Tibial nerve (tissue), 4 donors: ENCODE measurements around the gene SLC38A10. TPM values are rescaled to one million over a fixed set of nuclear protein-coding genes. Genes with fewer than 3 reads are reported as not detected.

ENCODE experiments used
- DNase-seq, 2 donors: peaks; one replicate each; pipeline ENCODE4 v3.0.0-alpha.2; 2019; ENCODE audit warnings: low spot score in 2 of 2
- H3K27ac ChIP-seq, 4 donors: fragments of 200-600 bp; sonication (generic) in 3 of 4; one replicate each; pipeline ENCODE4 v1.5.1; 2017 to 2019; ENCODE audit warnings: mild to moderate bottlenecking in 1 of 4
- H3K27me3 ChIP-seq, 2 donors: fragments of 200-600 bp; sonication (generic) in 1 of 2; one replicate each; pipeline versions ENCODE4 v1.5.1 to v1.6.0; 2017 to 2019
- H3K36me3 ChIP-seq, 3 donors: fragments of 200-600 bp; sonication (generic); one replicate each; pipeline ENCODE4 v1.5.1; 2018 to 2019
- H3K4me1 ChIP-seq, 4 donors: fragments of 200-600 bp; sonication (generic) in 3 of 4; one replicate each; pipeline ENCODE4 v1.5.1; 2017 to 2019
- H3K4me3 ChIP-seq, 4 donors: fragments of 200-600 bp; sonication (generic) in 3 of 4; one replicate each; pipeline ENCODE4 v1.5.1; 2017 to 2019; ENCODE audit warnings: mild to moderate bottlenecking in 1 of 4, moderate library complexity in 1 of 4
- H3K9me3 ChIP-seq, 4 donors: fragments of 200-600 bp; sonication (generic) in 3 of 4; one replicate each; pipeline ENCODE4 v1.5.1; 2017 to 2019
- CTCF ChIP-seq, 5 experiments: fragments of 200-600 bp in 3 of 5; fragments of 450-650 bp in 2 of 5; sonication (generic) in 3 of 5; IDR thresholded peaks; one replicate each; pipeline ENCODE4 v1.5.1; 2016 to 2019; ENCODE audit warnings: antibody characterized with exemption in 5 of 5, mild to moderate bottlenecking in 3 of 5, moderate library complexity in 2 of 5
- EP300 ChIP-seq, 2 donors: sonication (generic); formaldehyde crosslinking; IDR thresholded peaks; one replicate each; pipeline ENCODE4 v1.6.1; 2017; ENCODE audit warnings: antibody characterized with exemption in 2 of 2, mild to moderate bottlenecking in 1 of 2
- POLR2A ChIP-seq, 2 donors: fragments of 450-650 bp; IDR thresholded peaks; one replicate each; pipeline ENCODE4 v1.6.1; 2017; ENCODE audit warnings: antibody characterized with exemption in 2 of 2, mild to moderate bottlenecking in 2 of 2, moderate library complexity in 2 of 2
- WGBS, 2 donors: methylation state at CpG; one replicate each; pipeline ENCODE4 v1.1.5; 2018; 5-methylcytosine and 5-hydroxymethylcytosine counted together
- total RNA-seq, 4 donors: library from RNA; depleted of rRNA; stranded (reverse); fragments of >200 nt; gene quantifications; one replicate each; pipeline ENCODE4 v1.1.0, GENCODE V29; 2016

The SLC38A10 gene
- total RNA-seq, 4 donors from 2014 or later = 80.0 to 149 (median 123) TPM

- 41 to 45% methylated on average over 12 of the region's 12 CpGs for WGBS, 2 donors
- Histone ChIP-seq H3K27ac (peak overlapping the region; percentile 59 to 84 (median 68)), H3K4me3 (peak overlapping the region in 3 of 4 donors; percentile 27 to 50 (median 45)), H3K27me3 (no peaks in the 10 kb centered on the region), H3K36me3 (peaks cover 0 to 71% (median 0%) of the 10 kb centered on the region in 3 donors), H3K9me3 (no peaks in the 10 kb centered on the region), H3K4me1 (peaks cover 0 to 34% (median 19%) of the 10 kb centered on the region in 4 donors)
- no peak for DNase-seq
- no peak for TF ChIP-seq POLR2A (IDR thresholded peaks at IDR 0.05)
- TF ChIP-seq CTCF (IDR thresholded peaks at IDR 0.05) = no peak
- TF ChIP-seq EP300 (IDR thresholded peaks at IDR 0.05) = no peak
Observed at GRCh38 chr17:81285894-81286293, 9.2 kb downstream of the SLC38A10 start.

GRCh38 chr17:81285179-81285878 is 9.8 kb downstream of the SLC38A10 start:
- DNase-seq = peak; percentile 58 to 59
- Histone ChIP-seq H3K27me3 (no peaks in the 10 kb centered on the region), H3K27ac (peak overlapping the region; percentile 59 to 84 (median 68)), H3K4me1 (peaks cover 0 to 34% (median 19%) of the 10 kb centered on the region in 4 donors), H3K9me3 (no peaks in the 10 kb centered on the region), H3K36me3 (peaks cover 0 to 71% (median 0%) of the 10 kb centered on the region in 3 donors), H3K4me3 (peak overlapping the region; percentile 24 to 50 (median 36))
- WGBS, 2 donors = 2 to 10% methylated on average over 31 to 37 of the region's 37 CpGs
- TF ChIP-seq EP300 (IDR thresholded peaks at IDR 0.05) (peak in 1 of 2 donors; percentile 77), POLR2A (IDR thresholded peaks at IDR 0.05) (no peak), CTCF (IDR thresholded peaks at IDR 0.05) (no peak)

GRCh38 chr17:81282876-81283275 is 12.2 kb downstream of the SLC38A10 start:
- 90 to 94% methylated on average over 12 to 15 of the region's 16 CpGs for WGBS, 2 donors
- TF ChIP-seq CTCF (IDR thresholded peaks at IDR 0.05) (no peak), POLR2A (IDR thresholded peaks at IDR 0.05) (no peak), EP300 (IDR thresholded peaks at IDR 0.05) (no peak)
- Histone ChIP-seq H3K9me3 (no peaks in the 10 kb centered on the region), H3K4me1 (peaks cover 0 to 34% (median 19%) of the 10 kb centered on the region in 4 donors), H3K4me3 (no peak overlapping the region), H3K27me3 (no peaks in the 10 kb centered on the region), H3K27ac (no peak overlapping the region), H3K36me3 (peaks cover 0 to 71% (median 0%) of the 10 kb centered on the region in 3 donors)
- no peak for DNase-seq

- H3K36me3 ChIP-seq = peaks cover 0 to 71% (median 0%) of the 10 kb centered on the region in 3 donors
Observed at GRCh38 chr17:81282141-81282540, 13.0 kb downstream of the SLC38A10 start.

More at GRCh38 chr17:81282141-81282540, 13.0 kb downstream of the SLC38A10 start:
- Histone ChIP-seq H3K4me1 (peaks cover 0 to 29% (median 19%) of the 10 kb centered on the region in 4 donors), H3K4me3 (no peak overlapping the region), H3K27me3 (no peaks in the 10 kb centered on the region), H3K9me3 (no peaks in the 10 kb centered on the region), H3K27ac (no peak overlapping the region)
- no peak for DNase-seq
- TF ChIP-seq EP300 (IDR thresholded peaks at IDR 0.05) (no peak), CTCF (IDR thresholded peaks at IDR 0.05) (no peak), POLR2A (IDR thresholded peaks at IDR 0.05) (no peak)
- 89 to 95% methylated on average over 24 to 27 of the region's 33 CpGs for WGBS, 2 donors
